ENCODE results near the gene PRR12.

Gene PRR12

GRCh38 chr19:49590971-49591730 is at the start of gene PRR12:
Gene PRR12, plus strand, starts transcription at chr19:49591182. Its CDS starts 473 bp downstream, at chr19:49591655.
- peak within 1 kb of the TSS; percentile 88 for H3K27ac ChIP-seq
- no peak for DNase-seq (ENCODE audit: low read depth, low spot score)

- no peak overlapping the region for H3K27ac ChIP-seq
- no peak for DNase-seq (ENCODE audit: low read depth, low spot score)
Observed at GRCh38 chr19:49541914-49542313, 49.1 kb upstream of the PRR12 start.

DNA sequence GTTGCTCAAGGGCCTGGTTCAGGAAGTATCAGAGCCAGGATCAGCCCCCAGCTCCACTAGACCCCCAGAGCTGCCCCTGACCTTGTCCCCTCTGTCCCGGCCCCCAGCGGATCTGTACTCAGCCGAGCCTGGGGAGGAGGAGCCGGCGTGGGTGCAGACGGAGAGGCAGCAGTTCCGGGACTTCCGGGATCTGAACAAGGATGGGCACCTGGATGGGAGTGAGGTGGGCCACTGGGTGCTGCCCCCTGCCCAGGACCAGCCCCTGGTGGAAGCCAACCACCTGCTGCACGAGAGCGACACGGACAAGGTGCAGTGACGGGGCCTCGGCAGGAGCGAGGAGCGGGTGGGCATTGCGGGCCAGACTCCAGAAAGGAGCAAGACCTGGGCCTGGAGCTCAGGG is 48.5 kb upstream of the PRR12 start:
- DNase-seq (ENCODE audit: low read depth, low spot score): no peak

GRCh38 chr19:49543032-49543431 is 48.0 kb upstream of the PRR12 start:
- H3K27ac ChIP-seq: no peak overlapping the region
- no peak for DNase-seq (ENCODE audit: low read depth, low spot score)

More for the DNA sequence above, 48.5 kb upstream of the PRR12 start:
- H3K27ac ChIP-seq: no peak overlapping the region

DNA sequence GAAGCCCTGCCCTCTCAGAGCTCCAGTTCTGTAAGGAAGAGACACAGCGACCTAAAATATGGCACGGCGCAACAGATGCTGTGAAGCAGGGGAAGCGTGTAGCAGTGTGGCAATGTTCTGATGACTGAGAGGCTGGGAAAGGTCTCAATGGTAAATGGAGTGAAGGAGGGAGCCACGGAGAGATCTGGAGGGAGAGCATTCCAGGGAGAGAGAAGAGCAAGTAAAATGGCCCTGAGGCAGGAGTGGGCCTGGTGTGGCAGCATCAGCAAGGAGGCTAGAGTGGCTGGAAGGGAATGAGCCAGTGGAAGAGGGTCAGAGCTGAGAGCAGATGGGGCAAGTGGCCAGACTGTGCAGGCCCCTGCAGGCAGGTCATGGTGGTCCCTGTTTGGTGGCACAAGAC is 46.8 kb upstream of the PRR12 start:
- DNase-seq (ENCODE audit: low read depth, low spot score): no peak

DNA sequence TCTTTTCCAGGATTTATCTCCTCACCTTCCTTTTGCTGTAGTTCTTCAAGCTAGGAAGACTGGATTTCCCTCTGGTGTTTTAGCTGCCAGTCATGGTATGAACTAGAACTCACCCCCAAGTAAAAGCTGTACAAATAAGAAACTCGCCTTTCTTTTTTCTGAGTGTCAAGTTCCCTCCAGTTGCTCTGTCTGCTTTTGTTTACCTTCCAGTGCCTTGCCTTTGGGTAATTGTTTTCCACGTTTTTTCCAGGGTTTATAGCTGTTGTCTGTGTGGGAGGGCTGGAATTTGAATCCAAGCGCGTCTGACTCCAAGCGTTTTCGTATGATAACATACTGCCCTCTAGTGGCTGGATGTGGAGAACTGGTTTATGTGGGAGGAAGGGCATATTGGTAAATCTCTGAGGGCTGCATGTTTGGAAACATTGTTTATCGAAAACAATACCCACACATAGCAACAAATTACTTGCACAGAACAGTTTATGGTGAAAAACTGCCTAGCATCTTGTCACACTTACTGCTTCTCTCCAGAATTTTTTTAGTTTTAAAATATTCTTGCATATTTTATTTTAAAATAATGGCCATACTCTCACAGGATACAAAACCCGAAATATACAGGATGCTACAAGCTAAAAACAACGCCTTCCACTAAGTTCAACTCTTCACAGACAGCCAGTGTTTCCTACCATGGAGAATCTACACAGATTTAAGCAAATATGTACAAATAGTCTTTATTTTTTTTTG is 44.0 kb upstream of the PRR12 start:
- H3K27ac ChIP-seq: no peak overlapping the region
- DNase-seq (ENCODE audit: low read depth, low spot score): peak; percentile 18

More for the DNA sequence above, 46.8 kb upstream of the PRR12 start:
- H3K27ac ChIP-seq: no peak overlapping the region

GRCh38 chr19:49549045-49549444 is 41.9 kb upstream of the PRR12 start:
- no peak for DNase-seq (ENCODE audit: low read depth, low spot score)
- H3K27ac ChIP-seq: no peak overlapping the region

GRCh38 chr19:49551531-49551930 is 39.5 kb upstream of the PRR12 start:
- H3K27ac ChIP-seq: no peak overlapping the region
- DNase-seq (ENCODE audit: low read depth, low spot score): no peak

- no peak for DNase-seq (ENCODE audit: low read depth, low spot score)
- H3K27ac ChIP-seq: no peak overlapping the region
Observed at GRCh38 chr19:49552749-49553148, 38.2 kb upstream of the PRR12 start.

DNA sequence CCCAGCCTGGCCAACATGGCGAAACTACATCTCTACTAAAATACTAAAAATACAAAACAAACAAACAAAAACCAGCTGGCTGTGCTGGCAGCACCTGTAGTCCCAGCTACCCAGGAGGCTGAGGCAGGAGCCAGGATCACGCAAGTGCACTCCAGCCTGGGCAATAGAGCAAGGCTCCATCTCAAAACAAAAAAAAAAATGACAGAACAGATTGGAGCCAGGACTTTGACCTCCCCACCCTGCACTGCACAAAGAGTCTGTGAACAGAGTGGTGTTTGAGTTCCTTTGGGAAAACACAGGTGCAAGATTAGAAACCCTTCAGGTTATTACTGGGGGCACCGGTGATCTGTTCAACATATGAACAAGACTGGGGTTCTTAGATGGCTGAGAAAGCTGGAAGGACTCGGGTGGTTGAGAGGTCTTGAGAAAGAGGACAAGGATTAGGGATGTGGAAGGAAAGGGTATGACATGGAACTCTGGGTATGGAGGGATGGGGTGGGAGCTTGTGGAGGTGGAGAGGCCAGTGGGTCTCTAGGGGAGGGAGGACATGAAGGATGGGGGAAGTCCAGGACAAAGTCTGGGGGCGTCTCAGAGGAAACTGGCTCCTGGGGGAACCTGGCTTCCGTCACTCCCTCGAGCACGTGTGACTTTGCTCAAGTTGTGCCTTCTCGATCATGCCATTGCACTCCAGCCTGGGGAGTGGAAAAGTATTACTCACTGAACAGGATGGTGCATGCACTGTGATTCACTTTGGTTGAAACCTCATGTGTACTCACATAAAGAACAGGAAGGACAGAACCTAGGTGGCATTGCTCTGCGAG is 37.3 kb upstream of the PRR12 start:
- DNase-seq (ENCODE audit: low read depth, low spot score): peak; percentile 83

DNA sequence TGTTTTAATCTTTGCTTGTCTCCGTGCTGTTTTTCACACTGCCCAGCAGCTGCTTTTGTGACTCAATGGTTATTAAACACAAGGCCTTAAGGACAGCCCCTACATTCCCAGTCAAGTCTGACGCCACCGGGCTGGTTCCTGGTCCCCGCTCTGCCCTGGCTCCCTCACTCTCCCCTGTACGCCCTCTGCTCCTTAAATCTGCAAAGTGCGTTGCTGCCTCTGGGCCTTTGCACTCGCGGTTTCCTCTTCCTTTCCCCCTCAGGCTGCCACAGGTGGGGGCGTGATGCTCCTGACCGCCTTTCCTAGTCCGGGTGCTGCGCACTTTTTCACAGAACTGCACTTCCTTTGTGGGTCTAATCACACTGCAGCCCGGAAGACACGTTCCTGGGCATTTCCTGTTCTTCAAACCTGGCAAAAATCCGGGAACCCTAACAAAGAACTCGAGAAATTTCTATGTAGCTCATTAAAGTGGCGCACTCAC is 36.2 kb upstream of the PRR12 start:
- peak overlapping the region; percentile 94 for H3K27ac ChIP-seq
- no peak for DNase-seq (ENCODE audit: low read depth, low spot score)

More for the DNA sequence above, 37.3 kb upstream of the PRR12 start:
- H3K27ac ChIP-seq: peak overlapping the region; percentile 94

DNA sequence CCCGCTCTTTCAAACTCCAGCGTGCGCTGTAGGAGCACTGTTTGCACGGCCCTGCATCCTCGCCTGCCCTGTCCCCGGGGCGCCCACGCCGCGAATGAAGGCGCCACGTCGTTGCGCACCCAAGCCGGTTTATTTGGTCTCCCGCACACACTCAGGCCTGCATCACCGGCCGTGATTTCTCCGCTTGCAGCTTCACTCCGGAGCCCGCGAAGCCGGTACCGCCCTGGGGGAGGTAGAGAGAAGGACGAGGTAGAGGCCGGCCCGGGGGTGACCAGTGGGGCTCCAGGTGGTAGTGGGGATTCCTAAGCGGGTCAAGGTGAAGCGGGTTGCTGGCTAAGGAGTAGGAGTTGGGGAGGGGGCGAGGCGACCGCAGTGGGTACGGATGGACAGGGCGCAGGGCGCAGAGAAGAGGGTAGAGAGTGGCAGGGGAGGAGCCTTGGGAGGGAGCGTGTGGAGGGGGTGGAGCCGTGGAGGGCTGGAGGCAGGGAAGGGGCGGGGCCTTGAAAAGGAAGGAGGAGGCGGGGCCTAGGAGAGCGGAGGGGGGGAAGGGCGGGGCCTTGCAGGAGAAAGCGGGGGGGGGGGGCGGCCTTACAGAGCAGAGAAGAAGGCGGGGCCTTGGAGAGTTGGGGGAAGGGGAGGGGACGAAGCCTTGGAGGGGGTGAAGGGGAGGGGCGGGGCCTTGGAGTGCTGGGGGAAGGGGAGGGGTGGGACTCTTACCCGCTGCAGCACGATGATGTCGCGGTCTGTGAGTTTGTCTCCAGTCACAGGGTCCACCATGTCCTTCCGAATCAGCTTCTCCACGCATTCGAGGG is 35.2 kb upstream of the PRR12 start:
- no peak for DNase-seq (ENCODE audit: low read depth, low spot score)
- no peak overlapping the region for H3K27ac ChIP-seq

- no peak for DNase-seq (ENCODE audit: low read depth, low spot score)
Observed at GRCh38 chr19:49556412-49557398, 34.3 kb upstream of the PRR12 start.

GRCh38 chr19:49557641-49558325 is 33.2 kb upstream of the PRR12 start:
- DNase-seq (ENCODE audit: low read depth, low spot score): no peak
- H3K27ac ChIP-seq: no peak overlapping the region

More at GRCh38 chr19:49556412-49557398, 34.3 kb upstream of the PRR12 start:
- H3K27ac ChIP-seq: no peak overlapping the region

GRCh38 chr19:49558591-49558990 is 32.4 kb upstream of the PRR12 start:
- DNase-seq (ENCODE audit: low read depth, low spot score): no peak
- no peak overlapping the region for H3K27ac ChIP-seq

DNA sequence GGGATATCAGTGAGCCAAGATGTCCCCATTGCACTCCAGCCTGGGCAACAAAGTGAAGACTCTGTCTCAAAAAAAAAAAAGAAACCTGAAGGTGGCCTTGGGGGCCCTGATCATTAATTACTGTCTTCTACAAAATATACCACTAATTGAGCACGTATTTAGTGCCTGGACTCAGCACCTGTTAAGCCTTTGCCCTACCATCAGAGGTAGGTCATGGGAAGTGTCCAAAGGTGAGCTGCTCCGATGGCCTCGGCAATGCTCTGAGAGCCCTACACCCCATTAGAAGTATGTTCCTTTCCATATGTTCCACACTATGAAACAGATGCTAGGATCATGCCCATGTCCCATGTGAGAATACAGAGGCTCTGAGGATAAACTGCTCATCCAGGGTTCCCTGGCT is 31.5 kb upstream of the PRR12 start:
- DNase-seq (ENCODE audit: low read depth, low spot score): no peak
- H3K27ac ChIP-seq: no peak overlapping the region

DNA sequence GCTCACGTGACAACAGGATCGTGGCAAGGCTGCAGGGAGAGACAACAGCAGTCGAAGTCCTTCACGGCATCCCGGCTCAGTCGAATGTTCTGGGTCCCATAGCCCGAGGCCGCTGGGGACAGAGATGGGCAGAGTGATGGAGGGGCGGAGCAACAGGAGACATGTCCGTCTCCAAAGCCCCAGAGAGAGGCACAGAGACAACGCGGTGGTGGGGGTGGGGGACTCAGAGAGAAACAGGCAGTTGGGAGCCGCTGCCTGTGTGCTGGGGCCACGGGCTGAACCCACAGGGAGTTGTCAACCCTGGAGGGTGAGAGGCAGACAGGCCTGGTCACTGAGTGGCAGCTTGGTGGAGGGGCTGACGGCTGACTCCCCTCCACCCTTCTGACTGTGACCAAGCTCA is 31.1 kb upstream of the PRR12 start:
- DNase-seq (ENCODE audit: low read depth, low spot score): no peak
- no peak overlapping the region for H3K27ac ChIP-seq

DNA sequence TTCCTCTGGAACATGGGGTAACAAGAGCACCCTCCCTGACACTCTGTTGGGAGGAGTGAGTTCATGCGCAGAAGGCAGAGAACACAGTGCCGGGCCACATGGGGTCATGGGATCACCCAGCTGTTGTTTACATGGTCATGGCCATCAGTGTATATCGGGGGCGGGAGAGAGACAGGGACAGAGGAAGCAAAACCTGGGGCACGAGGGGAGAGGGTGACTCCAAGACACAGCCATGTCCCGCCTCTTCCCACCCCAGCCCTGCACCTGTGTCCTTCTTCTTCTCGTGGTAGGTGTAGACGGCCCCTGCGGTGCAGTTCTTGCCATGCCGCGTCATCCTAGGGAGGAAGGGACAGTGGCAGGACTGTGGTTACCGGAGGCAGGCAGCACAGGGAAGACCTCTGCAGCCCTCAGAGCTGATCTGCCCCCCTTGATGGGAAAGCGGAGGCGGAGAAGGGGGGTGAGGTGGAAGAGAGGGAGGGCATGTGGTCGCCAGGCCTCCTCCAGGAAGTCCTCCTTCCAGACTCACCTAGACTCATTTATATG is 30.6 kb upstream of the PRR12 start:
- no peak overlapping the region for H3K27ac ChIP-seq
- DNase-seq (ENCODE audit: low read depth, low spot score): no peak

Measured in epithelial cell of prostate (primary cell).